Activated T-cell treated with anti-CD3 and anti-CD28 coated beads, Interleukin-2, amount 50 U/mL, for 1 hour (primary cell): ENCODE measurements around the gene CIROP.

Experiments used
- DNase-seq: peaks from one replicate; pipeline ENCODE4 v3.0.0-alpha.2; 2020

Gene CIROP

GRCh38 chr14:23104591-23105347 is at the start of gene CIROP:
Gene CIROP (minus strand): TSS chr14:23104989. CDS start chr14:23104920, 69 bp downstream.
- no peak for DNase-seq

GRCh38 chr14:23153851-23154796 is 49.3 kb upstream of the CIROP start:
- peak; percentile 22 for DNase-seq

DNA sequence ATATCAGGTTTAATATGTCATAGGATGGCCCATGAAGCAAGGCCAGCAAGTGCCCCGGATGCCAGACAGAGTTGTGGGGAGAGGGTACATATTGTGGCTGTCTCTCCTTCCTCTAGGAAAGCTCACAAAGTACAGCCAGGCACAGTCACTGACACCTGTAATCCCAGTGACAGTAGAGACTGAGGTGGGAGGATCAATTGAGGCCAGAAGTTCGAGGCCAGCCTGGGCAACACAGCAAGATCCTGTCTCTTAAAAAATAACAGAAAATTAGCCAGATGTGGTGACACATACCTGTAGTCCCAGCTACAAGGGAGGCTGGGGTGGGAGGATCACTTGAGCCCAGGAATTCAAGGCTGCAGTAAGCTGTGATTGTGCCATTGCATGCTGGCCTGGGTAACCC is 46.6 kb upstream of the CIROP start:
- DNase-seq = no peak

- DNase-seq = no peak
These were observed 45.0 kb upstream of the CIROP start for GRCh38 chr14:23149745-23150144.

GRCh38 chr14:23148591-23149249 is 43.9 kb upstream of the CIROP start:
- DNase-seq = no peak

- DNase-seq = no peak
These were observed 42.9 kb upstream of the CIROP start for GRCh38 chr14:23147676-23148075.

DNA sequence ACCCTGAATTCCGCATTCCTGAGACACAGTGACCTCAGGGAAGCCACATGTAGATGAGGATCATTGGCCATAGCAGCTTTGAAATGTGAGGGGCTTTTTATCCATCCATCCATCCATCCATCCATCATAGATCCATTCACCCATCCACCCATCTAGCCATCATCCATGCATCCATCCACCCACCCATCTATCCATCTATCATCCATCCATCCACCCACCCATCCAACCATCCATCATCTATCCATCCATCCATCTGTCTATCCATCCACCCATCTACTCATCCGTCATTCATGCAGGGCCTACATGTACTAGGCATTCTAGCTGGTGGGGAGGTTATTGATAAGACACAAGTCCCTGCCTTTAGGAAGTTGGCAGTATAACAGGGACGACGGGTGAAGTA is 42.2 kb upstream of the CIROP start:
- no peak for DNase-seq

- DNase-seq = no peak
These were observed 41.6 kb upstream of the CIROP start for GRCh38 chr14:23146351-23146910.

- no peak for DNase-seq
These were observed 41.1 kb upstream of the CIROP start for GRCh38 chr14:23145794-23146350.

- DNase-seq = no peak
These were observed 39.1 kb upstream of the CIROP start for GRCh38 chr14:23143911-23144310.

DNA sequence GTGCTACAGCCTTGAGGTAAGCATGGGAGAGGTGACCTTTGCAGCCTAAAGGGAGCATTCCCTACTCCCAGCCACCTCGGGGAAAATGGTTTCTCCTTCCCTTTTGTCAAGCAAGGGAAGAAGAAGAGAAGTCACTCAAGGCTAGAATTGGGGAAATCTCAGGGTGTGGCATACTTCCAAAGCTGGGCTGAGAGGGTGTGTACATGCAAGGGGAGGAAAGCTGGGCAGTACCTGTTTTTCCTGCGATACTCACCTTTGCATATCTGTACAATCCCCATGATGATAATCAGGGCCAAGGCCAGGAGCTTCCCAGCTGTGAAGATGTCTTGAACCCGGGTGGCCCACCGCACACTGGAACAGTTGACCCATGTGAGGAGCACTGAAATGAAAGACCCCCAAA is 38.0 kb upstream of the CIROP start:
- DNase-seq = no peak

- DNase-seq = no peak
These were observed 37.1 kb upstream of the CIROP start for GRCh38 chr14:23141706-23142444.

- no peak for DNase-seq
These were observed 35.6 kb upstream of the CIROP start for GRCh38 chr14:23140371-23140770.

GRCh38 chr14:23139874-23140273 is 35.1 kb upstream of the CIROP start:
- DNase-seq = no peak

GRCh38 chr14:23137813-23138535 is 33.2 kb upstream of the CIROP start:
- DNase-seq = no peak

DNA sequence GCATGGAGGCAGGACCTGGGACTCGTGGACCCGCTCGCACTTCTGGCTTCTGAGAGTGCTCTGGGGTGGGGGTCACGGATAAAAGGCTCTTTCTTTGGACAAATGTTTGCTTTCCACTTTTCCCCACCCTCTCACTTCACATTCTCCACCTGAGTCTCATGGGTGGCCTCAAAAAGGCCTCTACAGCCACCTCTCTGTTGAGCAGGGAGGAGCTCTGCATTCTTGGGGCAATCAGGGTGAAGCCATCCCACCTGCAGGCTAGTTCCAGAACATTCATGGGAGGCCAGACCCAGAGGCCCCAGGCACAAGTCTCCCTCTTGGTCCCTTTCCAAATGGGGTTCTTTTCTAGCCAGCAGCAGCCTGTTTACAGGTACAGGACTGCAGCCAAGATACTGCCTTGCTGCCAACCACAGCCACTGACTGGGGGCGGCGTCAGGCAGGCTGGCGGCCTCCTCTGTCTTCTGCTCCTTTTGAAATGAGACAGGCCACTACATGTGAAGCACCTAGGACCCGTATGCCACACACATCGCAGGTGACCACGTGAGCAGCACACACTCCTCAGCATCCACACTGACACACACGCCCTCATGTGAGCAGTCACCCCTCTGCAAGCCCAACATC is 32.5 kb upstream of the CIROP start:
- DNase-seq = no peak

- DNase-seq = no peak
These were observed 31.9 kb upstream of the CIROP start for GRCh38 chr14:23136566-23137133.

GRCh38 chr14:23132970-23133369 is 28.2 kb upstream of the CIROP start:
- no peak for DNase-seq

GRCh38 chr14:23131482-23131881 is 26.7 kb upstream of the CIROP start:
- no peak for DNase-seq

DNA sequence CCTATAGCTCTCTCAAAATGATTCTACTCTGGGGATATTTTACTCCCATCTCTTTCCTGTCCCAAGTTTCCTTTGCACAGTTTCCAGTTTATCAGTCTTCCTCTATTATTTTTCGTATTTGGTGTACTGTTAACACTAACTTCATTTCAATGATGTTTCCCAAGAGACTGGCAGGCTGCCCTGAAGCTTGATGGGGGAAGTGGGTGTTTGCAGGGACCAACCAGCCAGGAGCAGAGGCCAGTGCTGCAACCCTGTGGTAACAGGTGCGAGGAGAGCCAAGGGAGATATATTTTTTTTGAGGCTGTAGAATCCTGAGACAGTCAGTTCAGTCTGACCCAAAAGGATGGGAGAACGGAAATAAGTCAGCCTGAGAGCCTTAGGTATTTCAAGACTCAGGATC is 26.1 kb upstream of the CIROP start:
- DNase-seq = no peak
